Nucleus accumbens (tissue), 56 donors: ENCODE data around the gene NEIL3.

Experiments used
- DNase-seq, 56 donors: peaks; one replicate each; lab custom pipeline; 2025; lab: John Stamatoyannopoulos, UW

Gene NEIL3, protein sequence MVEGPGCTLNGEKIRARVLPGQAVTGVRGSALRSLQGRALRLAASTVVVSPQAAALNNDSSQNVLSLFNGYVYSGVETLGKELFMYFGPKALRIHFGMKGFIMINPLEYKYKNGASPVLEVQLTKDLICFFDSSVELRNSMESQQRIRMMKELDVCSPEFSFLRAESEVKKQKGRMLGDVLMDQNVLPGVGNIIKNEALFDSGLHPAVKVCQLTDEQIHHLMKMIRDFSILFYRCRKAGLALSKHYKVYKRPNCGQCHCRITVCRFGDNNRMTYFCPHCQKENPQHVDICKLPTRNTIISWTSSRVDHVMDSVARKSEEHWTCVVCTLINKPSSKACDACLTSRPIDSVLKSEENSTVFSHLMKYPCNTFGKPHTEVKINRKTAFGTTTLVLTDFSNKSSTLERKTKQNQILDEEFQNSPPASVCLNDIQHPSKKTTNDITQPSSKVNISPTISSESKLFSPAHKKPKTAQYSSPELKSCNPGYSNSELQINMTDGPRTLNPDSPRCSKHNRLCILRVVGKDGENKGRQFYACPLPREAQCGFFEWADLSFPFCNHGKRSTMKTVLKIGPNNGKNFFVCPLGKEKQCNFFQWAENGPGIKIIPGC

GRCh38 chr4:177309522-177310371 is at the start of gene NEIL3:
TSS of gene NEIL3 (plus strand) at chr4:177309874. CDS start at chr4:177309954, 80 bp downstream.
- DNase-seq, result peak; percentile 23 to 93 (median 77)

DNA sequence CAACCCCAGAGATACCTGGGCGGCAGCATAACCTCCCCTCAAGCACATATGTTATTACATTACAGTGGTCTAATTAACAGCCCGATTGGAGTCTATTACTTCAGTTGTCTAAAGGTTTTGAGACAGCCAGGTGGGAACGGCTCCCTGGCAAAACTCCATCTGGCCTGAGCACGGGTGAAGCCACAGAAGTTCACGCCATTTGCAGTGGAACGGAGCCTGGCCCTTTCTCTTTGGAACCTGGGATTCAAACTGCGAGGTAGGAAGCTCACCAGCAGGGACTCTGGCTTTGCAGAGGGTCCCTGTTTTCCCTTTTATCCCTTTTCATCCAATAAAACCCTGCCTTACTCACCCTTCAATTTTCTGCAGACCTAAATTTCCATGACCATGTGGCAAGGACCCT is 45.9 kb upstream of the NEIL3 start:
- DNase-seq, result no peak

- no peak for DNase-seq
Measured at GRCh38 chr4:177264788-177265422, 44.8 kb upstream of the NEIL3 start.

GRCh38 chr4:177265729-177266128 is 43.9 kb upstream of the NEIL3 start:
- no peak for DNase-seq

DNA sequence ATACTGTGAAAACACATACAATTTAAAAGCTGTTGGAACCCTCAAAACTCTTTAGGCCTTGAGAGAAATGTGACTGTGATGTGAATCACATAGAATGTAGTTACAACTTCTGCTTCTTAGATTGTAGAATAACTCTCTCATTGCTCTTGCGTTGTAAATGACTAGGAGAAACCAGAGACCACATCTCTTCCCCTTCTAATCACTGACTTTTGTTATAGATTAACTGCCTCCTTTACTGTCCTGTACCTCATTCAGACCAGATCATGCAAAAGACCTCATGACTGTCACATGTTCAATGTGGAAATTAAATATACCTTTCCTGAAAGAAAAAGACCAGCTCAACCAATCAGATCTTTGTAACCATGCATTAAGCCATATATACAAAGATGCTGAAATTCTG is 43.2 kb upstream of the NEIL3 start:
- no peak for DNase-seq

DNA sequence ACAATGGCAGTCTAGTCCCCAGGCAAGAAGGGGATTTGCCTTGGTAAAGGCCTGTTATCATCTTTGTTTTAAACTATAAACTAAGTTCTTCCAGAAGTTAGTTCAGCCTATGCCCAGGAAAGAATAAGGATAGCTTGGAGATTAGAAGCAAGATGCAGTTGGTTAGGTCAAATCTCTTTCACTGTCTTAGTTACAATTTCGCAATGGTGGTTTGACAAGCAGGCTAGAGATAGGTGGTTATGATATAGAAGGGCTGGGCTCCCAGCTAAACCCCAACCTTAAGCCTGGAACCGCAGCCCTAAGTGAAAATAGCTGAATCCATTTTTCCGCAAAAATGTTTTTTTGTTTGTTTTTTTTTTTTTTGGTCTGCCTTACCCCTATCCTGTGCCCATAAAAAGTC is 41.8 kb upstream of the NEIL3 start:
- no peak for DNase-seq

DNA sequence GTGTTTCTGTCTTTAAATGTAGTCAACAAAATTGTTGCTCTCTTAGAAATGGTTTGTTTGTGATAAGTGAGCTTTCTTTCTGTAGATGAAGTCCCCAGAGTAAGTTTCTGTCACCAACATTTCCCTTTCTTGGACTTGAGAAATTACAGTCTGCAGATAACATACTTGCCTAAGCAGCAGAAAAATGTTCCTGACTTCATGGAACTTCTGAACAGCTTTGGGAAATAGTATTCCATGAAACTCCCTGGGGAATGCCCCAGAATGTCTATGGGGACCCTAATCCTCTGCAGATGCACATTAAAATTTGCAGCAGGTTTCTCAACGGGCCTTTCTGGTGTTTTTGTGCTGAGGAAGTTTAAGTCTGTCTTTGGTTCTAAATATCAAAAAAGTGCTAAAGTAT is 38.6 kb upstream of the NEIL3 start:
- DNase-seq, result no peak

DNA sequence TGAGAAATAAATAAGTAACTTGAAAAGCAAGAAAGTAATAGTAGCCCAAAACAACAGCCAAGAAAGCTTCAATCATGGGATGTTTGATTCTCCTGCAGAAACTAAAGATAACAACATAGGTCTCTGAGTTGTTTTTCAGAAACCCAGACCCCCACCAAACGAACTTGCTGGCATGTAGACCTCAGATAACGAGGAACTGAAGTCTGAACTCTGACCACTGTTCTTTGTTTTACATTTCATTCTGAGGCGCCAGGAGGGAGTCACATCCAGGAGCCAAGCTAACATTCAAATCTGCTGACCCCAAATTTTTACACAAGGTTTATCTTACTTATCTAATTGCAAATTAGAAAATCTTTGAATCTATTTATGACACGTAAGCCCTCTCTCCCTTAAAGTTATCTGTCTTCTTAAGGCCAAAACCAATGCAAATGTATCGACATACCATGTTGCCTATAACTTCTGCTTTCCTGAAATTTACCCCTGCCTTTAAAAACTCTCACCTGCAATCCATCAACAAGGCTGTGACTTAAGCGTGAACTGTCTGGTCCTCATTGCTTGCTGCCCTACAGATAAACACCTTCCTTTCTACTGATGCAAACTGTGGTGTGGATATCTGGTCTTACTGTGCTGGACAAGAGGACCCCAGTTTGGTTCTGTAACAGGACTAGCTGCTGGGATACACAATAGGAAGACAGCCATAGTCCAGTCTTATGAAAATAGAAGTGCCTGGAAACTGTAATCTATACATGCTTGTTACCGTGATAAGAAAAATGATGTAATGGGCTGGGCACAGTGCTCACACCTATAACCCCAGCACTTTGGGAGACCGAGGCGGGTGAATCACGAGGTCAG is 37.5 kb upstream of the NEIL3 start:
- DNase-seq, result no peak

DNA sequence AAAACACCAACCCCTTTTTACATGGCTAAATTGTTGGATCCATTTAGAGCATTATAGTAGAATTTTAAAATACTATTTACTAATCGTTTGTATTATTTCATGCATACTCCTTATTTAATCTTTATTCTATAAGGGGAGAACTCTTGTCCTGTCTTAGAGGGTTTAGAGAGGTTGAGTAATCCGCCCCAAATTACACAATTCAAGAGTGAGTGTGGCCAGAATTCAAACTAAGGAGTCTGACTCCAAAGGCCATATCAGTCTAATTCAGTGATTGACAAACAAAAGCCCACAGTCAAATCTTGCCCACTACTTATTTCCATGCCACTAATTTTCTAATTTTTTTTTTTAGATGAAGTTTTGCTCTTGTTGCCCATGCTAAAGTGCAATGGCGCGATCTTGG is 33.7 kb upstream of the NEIL3 start:
- no peak for DNase-seq

DNA sequence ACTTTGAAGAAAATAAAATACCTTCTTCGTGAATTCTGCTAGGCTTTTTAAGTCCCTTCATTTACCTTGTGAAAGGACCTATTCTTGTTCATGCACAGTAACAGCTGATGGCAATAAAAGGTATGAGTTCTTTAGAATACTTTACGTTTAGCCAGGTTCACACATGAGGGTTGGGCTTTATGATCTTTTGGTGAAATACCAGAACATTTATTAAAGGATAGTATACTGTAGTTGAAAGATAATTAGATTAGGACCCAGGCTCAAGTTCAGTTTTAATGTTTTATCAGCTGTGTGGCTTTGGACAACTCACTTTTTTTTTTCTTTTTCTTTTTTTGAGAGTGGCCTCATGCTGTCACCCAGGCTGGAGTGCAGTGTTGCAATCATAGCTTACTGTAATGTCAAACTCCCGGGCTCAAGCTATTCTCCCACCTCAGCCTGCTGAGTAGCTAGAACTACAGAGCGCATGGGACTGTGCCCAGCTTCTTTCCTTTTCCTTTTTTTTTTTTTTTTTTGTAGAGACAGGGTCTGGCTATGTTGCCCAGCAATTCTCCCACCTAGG is 28.2 kb upstream of the NEIL3 start:
- no peak for DNase-seq

GRCh38 chr4:177282284-177282835 is 27.3 kb upstream of the NEIL3 start:
- no peak for DNase-seq

GRCh38 chr4:177283167-177283566 is 26.5 kb upstream of the NEIL3 start:
- no peak for DNase-seq

DNA sequence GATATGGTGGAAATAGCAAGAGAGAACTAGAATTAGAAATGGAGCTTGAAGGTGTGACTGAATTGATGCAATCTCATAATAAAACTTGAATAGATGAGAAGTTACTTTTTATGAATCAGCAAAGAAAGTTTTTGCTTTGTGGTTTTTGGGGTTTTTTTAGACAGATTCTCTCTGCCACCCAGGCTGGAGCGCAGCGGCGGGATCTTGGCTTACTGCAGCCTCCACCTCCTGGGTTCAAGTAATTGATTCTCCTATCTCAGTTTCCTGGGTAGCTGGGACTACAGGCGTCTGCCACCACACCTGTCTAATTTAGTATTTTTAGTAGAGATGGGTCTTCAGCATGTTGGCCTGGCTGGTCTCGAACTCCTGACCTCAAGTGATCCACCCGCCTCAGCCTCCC is 23.7 kb upstream of the NEIL3 start:
- no peak for DNase-seq

DNA sequence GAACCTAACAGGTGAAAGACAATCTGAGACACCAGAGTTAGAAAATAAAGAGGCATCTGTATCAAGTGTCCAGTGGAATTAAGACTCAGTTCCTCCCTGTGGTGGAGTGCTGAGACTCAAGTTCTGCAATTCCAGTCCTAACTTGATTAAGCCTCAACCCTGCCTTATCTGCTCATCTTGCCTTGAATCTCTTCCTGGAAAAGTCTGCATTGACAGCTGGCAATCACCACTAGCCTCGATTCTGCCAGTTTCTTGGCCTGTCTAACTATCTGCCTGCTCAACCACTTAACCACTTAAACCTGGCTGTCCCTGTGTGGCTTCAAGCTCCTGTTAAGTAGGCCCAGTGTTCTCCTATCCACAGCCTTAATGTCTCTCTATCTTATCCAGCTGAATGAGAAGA is 22.4 kb upstream of the NEIL3 start:
- no peak for DNase-seq

DNA sequence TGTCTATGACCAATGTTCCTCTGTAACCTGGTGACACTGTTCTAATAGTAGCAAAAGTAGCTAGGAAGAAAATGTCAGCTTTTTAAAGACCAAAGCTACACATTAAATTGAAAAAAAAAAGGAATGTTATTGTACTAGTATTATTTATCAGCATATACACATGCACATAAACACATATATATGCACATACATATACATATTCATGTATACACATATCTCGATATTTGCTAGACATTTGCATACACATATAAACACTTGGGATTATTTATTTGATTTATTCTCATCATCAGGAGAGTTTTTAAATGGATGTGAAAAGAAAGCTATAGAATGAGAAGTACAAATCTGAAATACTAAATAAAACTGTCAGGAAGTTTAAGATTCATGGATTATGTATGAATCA is 21.3 kb upstream of the NEIL3 start:
- DNase-seq, result no peak

- no peak for DNase-seq
Measured at GRCh38 chr4:177290780-177291179, 18.9 kb upstream of the NEIL3 start.

DNA sequence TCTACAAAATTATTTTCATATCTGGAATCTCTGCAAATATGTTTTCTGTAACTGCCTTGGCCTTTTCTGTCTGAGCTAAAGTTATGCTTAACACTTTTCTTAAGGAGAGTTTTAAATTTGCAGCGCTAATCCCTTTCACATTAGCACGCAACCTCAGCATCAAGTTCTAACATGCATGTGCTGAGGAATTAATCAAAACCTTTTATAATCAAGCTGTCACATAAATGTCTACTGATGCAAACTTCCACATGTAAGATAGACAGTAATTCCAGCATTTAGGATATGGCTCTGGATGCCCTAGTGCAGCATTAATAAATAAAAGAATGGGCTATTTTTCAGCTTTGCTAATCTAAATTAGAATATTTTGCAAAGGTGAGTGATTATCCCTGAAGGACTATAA is 17.5 kb upstream of the NEIL3 start:
- DNase-seq, result no peak

DNA sequence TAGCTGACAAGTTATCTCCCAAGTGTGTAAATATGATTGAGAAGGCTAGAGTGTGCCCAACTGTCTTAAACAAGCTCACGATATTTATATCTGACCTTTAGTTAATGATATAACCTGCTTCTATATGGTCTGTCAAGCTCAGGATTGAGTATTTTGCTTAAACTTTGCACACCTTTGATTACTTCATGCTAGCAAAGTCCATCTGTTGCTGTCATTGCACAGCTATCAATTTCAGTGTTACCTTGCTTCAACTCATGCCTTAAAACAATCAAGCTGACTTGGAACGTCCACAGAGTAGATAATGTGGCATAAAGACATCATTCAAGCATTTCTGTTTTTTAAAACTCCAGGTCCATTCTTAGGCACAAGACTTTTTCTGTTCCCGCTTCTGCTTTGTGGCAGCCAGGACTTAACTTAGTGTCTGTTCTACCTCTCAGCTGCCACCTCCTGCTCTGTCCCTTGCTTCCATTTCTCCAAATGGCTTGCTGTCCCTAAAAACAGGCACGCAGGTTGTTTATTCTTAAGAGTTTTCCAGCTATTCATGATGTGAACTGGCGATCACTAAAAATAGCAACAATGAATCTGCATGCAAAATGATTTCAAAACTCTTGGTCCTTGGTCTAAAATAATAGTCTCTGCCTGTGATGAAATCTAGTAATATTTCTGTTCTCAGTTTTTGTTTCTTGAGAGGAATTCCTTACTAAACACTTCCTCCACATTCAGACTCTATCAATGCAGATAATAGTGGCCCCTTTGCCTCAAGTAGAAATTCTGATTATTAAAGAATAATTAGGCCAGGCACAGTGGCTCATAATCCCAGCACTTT is 16.3 kb upstream of the NEIL3 start:
- no peak for DNase-seq
